Osteocyte (in vitro differentiated cells): ENCODE data around the gene PCF11. TPM values are rescaled to one million over a fixed set of nuclear protein-coding genes. Genes with fewer than 3 reads are reported as not detected.

Experiments
- DNase-seq: peaks from one replicate; pipeline ENCODE4 v3.0.0; 2021; ENCODE audit warnings: mixed read lengths; ENCODE audit not compliant: unreplicated experiment; ENCODE audit errors: extremely low spot score
- H3K27ac Mint-ChIP-seq: one replicate; pipeline ENCODE4 v1.8.0; 2021; ENCODE audit warnings: mild to moderate bottlenecking, mixed read lengths; ENCODE audit not compliant: unreplicated experiment
- H3K27me3 Mint-ChIP-seq: one replicate; pipeline ENCODE4 v1.8.0; 2021; ENCODE audit warnings: mixed read lengths; ENCODE audit not compliant: unreplicated experiment
- H3K36me3 Mint-ChIP-seq: one replicate; pipeline ENCODE4 v1.8.0; 2021; ENCODE audit warnings: mixed read lengths; ENCODE audit not compliant: unreplicated experiment
- H3K4me1 Mint-ChIP-seq: one replicate; pipeline ENCODE4 v1.8.0; 2021; ENCODE audit warnings: mixed read lengths; ENCODE audit not compliant: unreplicated experiment
- H3K4me3 Mint-ChIP-seq: one replicate; pipeline ENCODE4 v1.8.0; 2021; ENCODE audit warnings: mild to moderate bottlenecking, moderate library complexity, mixed read lengths; ENCODE audit not compliant: unreplicated experiment
- H3K9me3 Mint-ChIP-seq: one replicate; pipeline ENCODE4 v1.8.0; 2021; ENCODE audit warnings: mixed read lengths; ENCODE audit not compliant: unreplicated experiment
- CTCF ChIP-seq: fragments of 200-600 bp; sonication (generic); IDR thresholded peaks from 2 replicates; pipeline ENCODE4 v1.5.0; 2021; ENCODE audit warnings: antibody characterized with exemption, mild to moderate bottlenecking, moderate library complexity
- total RNA-seq: library from RNA; stranded (reverse); gene quantifications from 2 replicates; pipeline ENCODE4 v1.2.1, GENCODE V29; 2021

PCF11 gene
- total RNA-seq, 1 donor from 2014 or later: 66.6 TPM

GRCh38 chr11:83166193-83166866 is 9.4 kb downstream of the PCF11 start:
- TF ChIP-seq CTCF: no peak
- Mint-ChIP-seq H3K27me3 (no peaks in the 10 kb centered on the region), H3K36me3 (peaks cover 63% of the 10 kb centered on the region), H3K27ac (peak overlapping the region; percentile 7), H3K9me3 (no peaks in the 10 kb centered on the region), H3K4me3 (no peak overlapping the region), H3K4me1 (peaks cover 51% of the 10 kb centered on the region)
- DNase-seq: no peak

DNA sequence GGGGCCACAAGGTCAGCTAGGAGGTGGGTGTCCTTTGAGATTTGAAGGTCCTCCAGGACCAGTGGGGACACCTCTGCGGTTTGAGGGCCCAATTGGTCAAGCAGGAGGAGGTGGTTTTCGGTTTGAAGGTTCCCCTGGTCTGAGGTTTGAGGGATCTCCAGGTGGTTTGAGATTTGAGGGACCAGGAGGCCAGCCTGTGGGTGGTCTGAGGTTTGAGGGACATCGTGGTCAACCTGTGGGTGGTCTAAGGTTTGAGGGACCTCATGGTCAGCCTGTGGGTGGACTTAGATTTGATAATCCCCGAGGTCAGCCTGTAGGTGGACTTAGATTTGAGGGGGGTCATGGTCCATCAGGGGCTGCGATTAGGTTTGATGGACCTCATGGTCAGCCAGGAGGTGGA is 11.8 kb downstream of the PCF11 start:
- no peak overlapping the region for H3K4me3 Mint-ChIP-seq
- TF ChIP-seq CTCF: no peak
- H3K27ac Mint-ChIP-seq: no peak overlapping the region
- H3K4me1 Mint-ChIP-seq: peaks cover 43% of the 10 kb centered on the region
- DNase-seq: no peak
- H3K27me3 Mint-ChIP-seq: no peaks in the 10 kb centered on the region
- no peaks in the 10 kb centered on the region for H3K9me3 Mint-ChIP-seq
- peaks cover 61% of the 10 kb centered on the region for H3K36me3 Mint-ChIP-seq

- Mint-ChIP-seq H3K4me3 (no peak overlapping the region), H3K4me1 (peaks cover 43% of the 10 kb centered on the region), H3K9me3 (no peaks in the 10 kb centered on the region), H3K27me3 (no peaks in the 10 kb centered on the region), H3K27ac (no peak overlapping the region), H3K36me3 (peaks cover 50% of the 10 kb centered on the region)
- no peak for TF ChIP-seq CTCF
- DNase-seq: no peak
These were observed 13.9 kb downstream of the PCF11 start for GRCh38 chr11:83170865-83171264.

DNA sequence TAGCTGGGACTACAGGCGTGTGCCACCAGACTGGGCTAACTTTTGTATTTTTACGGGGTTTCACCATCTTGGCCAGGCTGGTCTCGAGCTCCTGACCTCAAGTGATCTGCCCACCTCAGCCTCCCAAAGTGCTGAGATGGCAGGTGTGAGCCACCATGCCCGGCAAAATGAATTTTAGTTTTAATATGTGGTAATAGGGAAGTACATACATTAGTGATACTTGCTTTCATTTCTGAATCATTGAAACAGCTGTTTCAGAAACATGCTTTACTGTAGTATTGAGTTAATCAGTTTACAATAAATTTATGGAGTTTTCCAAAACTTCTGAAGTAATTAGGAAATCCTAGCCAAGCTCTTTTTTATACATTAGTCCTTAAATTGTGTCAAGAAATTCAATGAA is 15.6 kb downstream of the PCF11 start:
- Mint-ChIP-seq H3K9me3 (no peaks in the 10 kb centered on the region), H3K4me1 (peaks cover 41% of the 10 kb centered on the region), H3K27ac (no peak overlapping the region), H3K36me3 (peaks cover 50% of the 10 kb centered on the region), H3K4me3 (no peak overlapping the region), H3K27me3 (no peaks in the 10 kb centered on the region)
- TF ChIP-seq CTCF: no peak
- no peak for DNase-seq

- H3K27me3 Mint-ChIP-seq: no peaks in the 10 kb centered on the region
- peaks cover 32% of the 10 kb centered on the region for H3K4me1 Mint-ChIP-seq
- no peak for DNase-seq
- peak overlapping the region; percentile 23 for H3K27ac Mint-ChIP-seq
- H3K9me3 Mint-ChIP-seq: no peaks in the 10 kb centered on the region
- TF ChIP-seq CTCF: no peak
- H3K36me3 Mint-ChIP-seq: peaks cover 36% of the 10 kb centered on the region
- no peak overlapping the region for H3K4me3 Mint-ChIP-seq
These were observed 17.1 kb downstream of the PCF11 start for GRCh38 chr11:83174008-83174407.
